HG03520 (cell line): ENCODE results near the gene ZBTB46.

ENCODE experiments used
- ATAC-seq: cut with Tn5 transposase; IDR thresholded peaks from one replicate; pipeline ENCODE4 v1.9.1; 2021; ENCODE audit warnings: mild to moderate bottlenecking, moderate library complexity; ENCODE audit not compliant: unreplicated experiment

The ZBTB46 gene

DNA sequence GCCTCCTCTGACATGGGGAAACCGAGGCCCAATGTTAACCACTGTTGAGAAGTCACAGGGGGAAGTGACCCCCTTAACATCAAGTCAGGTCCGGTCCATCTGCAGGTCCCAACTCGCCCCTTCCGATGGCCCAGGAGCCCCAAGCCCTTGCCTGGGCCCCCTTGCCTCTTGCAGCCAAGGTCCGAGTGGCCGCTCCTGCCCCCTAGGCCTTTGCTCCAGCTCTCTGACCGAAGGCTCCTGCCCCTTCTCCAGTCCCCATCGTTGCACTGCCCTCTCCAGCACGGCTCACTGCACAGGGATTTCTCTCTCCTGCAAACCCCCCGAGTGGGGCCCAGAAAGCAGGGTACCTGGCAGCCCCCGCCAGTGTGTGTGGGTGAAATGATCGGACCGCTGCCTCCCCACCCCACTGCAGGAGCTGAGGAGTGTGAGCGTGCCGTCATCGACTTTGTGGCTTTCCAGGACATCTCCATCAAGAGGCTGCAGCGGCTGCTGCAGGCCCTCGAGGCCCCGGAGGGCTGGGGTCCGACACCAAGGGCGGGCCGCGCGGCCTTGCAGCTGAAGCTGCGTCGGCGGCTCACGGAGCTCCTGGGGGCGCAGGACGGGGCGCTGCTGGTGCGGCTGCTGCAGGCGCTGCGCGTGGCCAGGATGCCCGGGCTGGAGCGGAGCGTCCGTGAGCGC, 133.1 kb downstream of the ZBTB46 start:
- ATAC-seq: no peak

DNA sequence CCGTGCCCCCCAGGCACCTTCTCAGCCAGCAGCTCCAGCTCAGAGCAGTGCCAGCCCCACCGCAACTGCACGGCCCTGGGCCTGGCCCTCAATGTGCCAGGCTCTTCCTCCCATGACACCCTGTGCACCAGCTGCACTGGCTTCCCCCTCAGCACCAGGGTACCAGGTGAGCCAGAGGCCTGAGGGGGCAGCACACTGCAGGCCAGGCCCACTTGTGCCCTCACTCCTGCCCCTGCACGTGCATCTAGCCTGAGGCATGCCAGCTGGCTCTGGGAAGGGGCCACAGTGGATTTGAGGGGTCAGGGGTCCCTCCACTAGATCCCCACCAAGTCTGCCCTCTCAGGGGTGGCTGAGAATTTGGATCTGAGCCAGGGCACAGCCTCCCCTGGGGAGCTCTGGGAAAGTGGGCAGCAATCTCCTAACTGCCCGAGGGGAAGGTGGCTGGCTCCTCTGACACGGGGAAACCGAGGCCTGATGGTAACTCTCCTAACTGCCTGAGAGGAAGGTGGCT, 133.7 kb downstream of the ZBTB46 start:
- no peak for ATAC-seq

DNA sequence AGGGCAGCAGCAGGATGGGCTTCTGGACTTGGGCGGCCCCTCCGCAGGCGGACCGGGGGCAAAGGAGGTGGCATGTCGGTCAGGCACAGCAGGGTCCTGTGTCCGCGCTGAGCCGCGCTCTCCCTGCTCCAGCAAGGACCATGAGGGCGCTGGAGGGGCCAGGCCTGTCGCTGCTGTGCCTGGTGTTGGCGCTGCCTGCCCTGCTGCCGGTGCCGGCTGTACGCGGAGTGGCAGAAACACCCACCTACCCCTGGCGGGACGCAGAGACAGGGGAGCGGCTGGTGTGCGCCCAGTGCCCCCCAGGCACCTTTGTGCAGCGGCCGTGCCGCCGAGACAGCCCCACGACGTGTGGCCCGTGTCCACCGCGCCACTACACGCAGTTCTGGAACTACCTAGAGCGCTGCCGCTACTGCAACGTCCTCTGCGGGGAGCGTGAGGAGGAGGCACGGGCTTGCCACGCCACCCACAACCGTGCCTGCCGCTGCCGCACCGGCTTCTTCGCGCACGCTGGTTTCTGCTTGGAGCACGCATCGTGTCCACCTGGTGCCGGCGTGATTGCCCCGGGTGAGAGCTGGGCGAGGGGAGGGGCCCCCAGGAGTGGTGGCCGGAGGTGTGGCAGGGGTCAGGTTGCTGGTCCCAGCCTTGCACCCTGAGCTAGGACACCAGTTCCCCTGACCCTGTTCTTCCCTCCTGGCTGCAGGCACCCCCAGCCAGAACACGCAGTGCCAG, 134.3 kb downstream of the ZBTB46 start, which contains the start of gene TNFRSF6B:
Gene TNFRSF6B (plus strand): TSS at position 25 of the 729 bp plus-strand sequence. CDS start 116 bp downstream, at position 141.
- ATAC-seq: no peak

DNA sequence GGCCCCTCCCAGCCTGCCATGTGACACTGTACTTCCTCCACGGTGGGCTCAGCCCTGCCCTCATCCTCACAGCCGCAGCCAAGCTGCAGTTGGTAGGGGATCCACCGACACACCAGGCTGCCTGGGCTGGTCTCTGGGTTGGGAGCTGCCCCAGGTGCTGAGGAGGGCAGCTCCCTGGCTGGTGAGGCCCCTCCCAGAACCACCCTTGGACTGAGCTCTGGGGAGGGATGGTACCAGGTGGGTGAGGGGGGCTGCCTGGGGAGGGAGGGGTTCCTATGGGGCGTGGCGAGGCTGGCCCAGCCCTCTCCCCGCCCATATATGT, 134.8 kb downstream of the ZBTB46 start:
- no peak for ATAC-seq

DNA sequence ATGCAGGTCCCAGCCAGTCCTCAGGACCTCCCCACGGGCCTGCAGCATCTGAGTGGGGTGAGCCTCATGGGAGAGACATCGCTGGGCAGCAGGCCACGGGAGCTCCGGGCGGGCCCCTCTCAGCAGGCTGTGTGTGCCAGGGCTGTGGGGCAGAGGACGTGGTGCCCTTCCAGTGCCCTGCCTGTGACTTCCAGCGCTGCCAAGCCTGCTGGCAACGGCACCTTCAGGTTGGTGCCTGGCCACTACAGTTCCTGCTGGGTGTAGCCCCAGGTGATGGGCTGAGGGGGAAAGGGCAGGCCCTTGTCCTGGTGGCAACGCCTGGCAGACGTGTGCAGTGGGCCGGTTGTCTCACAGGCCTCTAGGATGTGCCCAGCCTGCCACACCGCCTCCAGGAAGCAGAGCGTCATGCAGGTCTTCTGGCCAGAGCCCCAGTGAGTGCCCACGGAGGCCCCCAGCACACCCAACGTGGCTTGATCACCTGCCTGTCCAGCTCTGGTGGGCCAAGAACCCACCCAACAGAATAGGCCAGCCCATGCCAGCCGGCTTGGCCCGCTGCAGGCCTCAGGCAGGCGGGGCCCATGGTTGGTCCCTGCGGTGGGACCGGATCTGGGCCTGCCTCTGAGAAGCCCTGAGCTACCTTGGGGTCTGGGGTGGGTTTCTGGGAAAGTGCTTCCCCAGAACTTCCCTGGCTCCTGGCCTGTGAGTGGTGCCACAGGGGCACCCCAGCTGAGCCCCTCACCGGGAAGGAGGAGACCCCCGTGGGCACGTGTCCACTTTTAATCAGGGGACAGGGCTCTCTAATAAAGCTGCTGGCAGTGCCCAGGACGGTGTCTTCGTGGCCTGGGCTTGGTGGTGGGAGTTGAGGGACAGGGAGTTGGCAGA, 135.4 kb downstream of the ZBTB46 start:
- ATAC-seq: no peak

DNA sequence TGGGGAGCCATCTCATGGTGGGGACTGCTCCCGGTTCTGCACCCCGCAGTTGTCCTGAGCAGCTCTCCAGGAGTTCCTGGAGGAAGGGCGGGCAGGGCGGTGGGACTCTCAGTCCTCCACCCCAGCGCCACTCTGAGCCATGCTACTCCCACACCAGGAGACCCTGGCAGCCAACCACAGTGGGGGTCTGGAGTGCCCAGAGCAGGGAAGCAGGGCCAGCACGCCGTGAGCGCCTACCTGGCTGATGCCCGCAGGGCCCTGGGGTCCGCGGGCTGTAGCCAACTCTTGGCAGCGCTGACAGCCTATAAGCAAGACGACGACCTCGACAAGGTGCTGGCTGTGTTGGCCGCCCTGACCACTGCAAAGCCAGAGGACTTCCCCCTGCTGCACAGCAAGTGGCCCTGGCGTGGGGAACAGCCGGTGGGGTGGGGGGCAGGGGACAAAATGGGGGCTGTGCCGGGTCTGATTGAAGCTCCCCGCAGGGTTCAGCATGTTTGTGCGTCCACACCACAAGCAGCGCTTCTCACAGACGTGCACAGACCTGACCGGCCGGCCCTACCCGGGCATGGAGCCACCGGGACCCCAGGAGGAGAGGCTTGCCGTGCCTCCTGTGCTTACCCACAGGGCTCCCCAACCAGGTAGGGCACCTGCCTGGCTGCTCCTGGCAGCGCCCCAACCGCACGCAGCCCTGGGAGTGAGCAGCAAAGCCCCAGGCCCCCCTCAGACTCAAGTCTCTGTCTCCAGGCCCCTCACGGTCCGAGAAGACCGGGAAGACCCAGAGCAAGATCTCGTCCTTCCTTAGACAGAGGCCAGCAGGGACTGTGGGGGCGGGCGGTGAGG, 136.3 kb downstream of the ZBTB46 start:
- no peak for ATAC-seq

DNA sequence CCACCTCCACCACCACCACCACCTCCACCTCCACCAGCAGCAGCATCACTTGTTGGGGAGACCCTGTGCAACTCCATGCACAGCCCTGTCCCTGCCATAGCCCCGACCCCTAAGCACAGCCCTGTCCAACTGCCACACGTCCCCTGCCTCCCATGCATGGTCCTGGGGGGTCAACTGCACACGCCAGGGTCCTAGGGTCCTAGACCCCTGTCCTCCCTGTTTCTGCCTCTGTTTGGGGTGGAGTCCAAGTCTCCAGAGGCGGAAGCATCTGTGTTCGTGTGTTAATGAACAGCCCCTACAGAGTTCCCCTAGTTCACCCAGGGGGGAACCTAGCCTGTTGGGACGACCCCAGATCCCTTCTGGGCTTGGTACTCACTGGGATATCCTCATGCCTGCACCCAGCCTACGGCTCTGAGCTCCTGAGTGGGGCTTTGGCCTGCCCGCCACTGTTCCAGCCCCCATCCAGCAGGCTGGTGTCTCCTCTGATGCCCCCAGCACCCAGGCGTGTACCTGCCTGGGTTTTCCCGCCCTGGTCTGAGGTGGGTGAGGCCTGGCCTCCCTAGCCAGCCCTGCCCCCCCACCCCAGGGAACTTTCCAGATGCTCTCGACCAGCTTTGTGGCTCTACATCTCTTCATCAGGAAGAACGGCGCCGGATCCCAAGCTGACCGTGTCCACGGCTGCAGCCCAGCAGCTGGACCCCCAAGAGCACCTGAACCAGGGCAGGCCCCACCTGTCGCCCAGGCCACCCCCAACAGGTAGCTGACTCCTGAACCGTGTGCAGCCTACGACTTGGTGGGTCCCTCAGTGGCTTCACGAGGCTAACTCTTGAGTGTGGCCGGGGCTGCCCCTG, 137.1 kb downstream of the ZBTB46 start:
- no peak for ATAC-seq
